ENCODE data around the gene SLIT3. TPM values are rescaled to one million over a fixed set of nuclear protein-coding genes. Genes with fewer than 3 reads are reported as not detected.

Gene SLIT3
- total and polyA plus RNA-seq, 2 donors from 2014 or later: 14.5 to 54.1 TPM

DNA sequence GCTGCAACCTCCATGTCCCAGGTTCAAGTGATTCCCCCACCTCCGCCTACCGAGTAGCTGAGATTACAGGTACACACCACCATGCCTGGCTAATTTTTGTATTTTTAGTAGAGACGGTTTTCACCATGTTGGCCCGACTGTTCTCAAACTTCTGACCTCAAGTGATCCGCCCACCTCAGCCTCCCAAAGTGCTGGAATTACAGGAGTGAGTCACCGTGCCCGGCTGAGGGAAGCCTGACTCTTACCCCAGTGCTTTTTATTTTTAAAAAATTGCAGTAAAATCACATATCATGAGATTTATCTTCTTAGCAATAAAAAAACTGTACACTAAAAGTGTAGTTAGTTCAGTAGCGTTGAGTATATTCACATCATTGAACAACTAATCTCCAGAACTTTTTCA, 105.3 kb downstream of the SLIT3 start:
- Histone ChIP-seq H3K36me3 (ENCODE audit: control insufficient read depth in 2 of 3, insufficient read depth in 3 of 3, low read length in 3 of 3) (no peaks in the 10 kb centered on the region), H3K9me3 (ENCODE audit: control insufficient read depth in 2 of 3, insufficient read depth in 1 of 3, low read length in 3 of 3) (no peaks in the 10 kb centered on the region), H3K27me3 (ENCODE audit: control insufficient read depth, insufficient read depth, low read length) (no peaks in the 10 kb centered on the region), H3K4me3 (ENCODE audit: low read length in 3 of 3) (no peak overlapping the region), H3K9ac (ENCODE audit: low read length in 3 of 3) (no peak overlapping the region), H3K27ac (ENCODE audit: low read depth in 2 of 2, low read length in 2 of 2) (no peak overlapping the region), H3K4me1 (ENCODE audit: control insufficient read depth in 2 of 3, insufficient read depth in 2 of 3, low read depth in 1 of 3, low read length in 3 of 3) (no peaks in the 10 kb centered on the region)
- no peak for DNase-seq
- FAIRE-seq: no peak
- TF ChIP-seq, protein P1, sequence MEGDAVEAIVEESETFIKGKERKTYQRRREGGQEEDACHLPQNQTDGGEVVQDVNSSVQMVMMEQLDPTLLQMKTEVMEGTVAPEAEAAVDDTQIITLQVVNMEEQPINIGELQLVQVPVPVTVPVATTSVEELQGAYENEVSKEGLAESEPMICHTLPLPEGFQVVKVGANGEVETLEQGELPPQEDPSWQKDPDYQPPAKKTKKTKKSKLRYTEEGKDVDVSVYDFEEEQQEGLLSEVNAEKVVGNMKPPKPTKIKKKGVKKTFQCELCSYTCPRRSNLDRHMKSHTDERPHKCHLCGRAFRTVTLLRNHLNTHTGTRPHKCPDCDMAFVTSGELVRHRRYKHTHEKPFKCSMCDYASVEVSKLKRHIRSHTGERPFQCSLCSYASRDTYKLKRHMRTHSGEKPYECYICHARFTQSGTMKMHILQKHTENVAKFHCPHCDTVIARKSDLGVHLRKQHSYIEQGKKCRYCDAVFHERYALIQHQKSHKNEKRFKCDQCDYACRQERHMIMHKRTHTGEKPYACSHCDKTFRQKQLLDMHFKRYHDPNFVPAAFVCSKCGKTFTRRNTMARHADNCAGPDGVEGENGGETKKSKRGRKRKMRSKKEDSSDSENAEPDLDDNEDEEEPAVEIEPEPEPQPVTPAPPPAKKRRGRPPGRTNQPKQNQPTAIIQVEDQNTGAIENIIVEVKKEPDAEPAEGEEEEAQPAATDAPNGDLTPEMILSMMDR (IDR thresholded peaks at IDR 0.05; ENCODE audit: borderline replicate concordance, extremely low read depth, insufficient read depth): no peak
- intact Hi-C loops (cut with DNase I): no loop called here

DNA sequence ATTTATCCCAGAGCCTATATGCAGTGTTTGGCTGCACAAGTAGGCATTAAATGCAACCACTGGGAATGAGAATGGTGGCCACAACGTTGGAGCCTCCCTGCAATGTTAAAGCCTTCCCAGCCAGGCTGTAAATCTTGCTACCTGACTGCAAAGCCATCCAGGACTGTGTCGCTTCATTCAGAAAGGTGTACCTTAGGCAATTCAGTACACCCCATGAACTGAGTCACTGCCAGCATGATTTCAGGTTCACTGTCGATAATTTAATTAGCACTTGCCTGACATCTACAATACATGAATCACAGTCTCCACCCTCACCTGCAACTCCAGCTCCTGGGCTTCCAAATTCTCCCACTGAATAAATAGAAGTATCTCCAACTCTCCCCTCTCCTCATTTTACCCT, 108.4 kb downstream of the SLIT3 start:
- DNase-seq: no peak
- no peaks in the 10 kb centered on the region for H3K9me3 ChIP-seq (ENCODE audit: control insufficient read depth in 2 of 3, insufficient read depth in 1 of 3, low read length in 3 of 3)
- intact Hi-C loops (cut with DNase I): no loop called here
- no peaks in the 10 kb centered on the region for H3K27me3 ChIP-seq (ENCODE audit: control insufficient read depth, insufficient read depth, low read length)
- no peak overlapping the region for H3K27ac ChIP-seq (ENCODE audit: low read depth in 2 of 2, low read length in 2 of 2)
- H3K9ac ChIP-seq (ENCODE audit: low read length in 3 of 3): no peak overlapping the region
- no peaks in the 10 kb centered on the region for H3K36me3 ChIP-seq (ENCODE audit: control insufficient read depth in 2 of 3, insufficient read depth in 3 of 3, low read length in 3 of 3)
- no peaks in the 10 kb centered on the region for H3K4me1 ChIP-seq (ENCODE audit: control insufficient read depth in 2 of 3, insufficient read depth in 2 of 3, low read depth in 1 of 3, low read length in 3 of 3)
- FAIRE-seq: no peak
- H3K4me3 ChIP-seq (ENCODE audit: low read length in 3 of 3): no peak overlapping the region
- TF ChIP-seq, protein P1 (IDR thresholded peaks at IDR 0.05; ENCODE audit: borderline replicate concordance, extremely low read depth, insufficient read depth): no peak

DNA sequence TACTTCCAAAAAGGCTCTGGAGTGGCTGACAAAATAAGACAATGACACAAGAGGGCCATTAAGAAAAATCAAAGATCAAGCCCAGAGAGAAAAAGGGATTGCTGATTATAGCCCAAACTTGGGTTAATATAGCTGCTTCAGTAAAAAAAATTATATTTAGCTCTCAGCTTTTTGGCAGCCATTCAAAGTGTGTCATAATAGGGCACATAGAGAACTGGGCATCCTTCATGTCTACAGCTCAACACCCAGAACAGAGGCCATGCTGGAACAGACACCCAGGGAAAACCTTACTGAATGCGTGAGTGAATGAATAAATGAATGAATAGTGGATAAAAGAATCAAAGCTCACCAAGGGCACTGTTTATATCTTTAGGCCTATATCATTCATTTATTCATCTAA, 110.1 kb downstream of the SLIT3 start:
- Histone ChIP-seq H3K9ac (ENCODE audit: low read length in 3 of 3) (no peak overlapping the region), H3K9me3 (ENCODE audit: control insufficient read depth in 2 of 3, insufficient read depth in 1 of 3, low read length in 3 of 3) (no peaks in the 10 kb centered on the region), H3K4me1 (ENCODE audit: control insufficient read depth in 2 of 3, insufficient read depth in 2 of 3, low read depth in 1 of 3, low read length in 3 of 3) (no peaks in the 10 kb centered on the region), H3K4me3 (ENCODE audit: low read length in 3 of 3) (no peak overlapping the region), H3K27ac (ENCODE audit: low read depth in 2 of 2, low read length in 2 of 2) (no peak overlapping the region), H3K27me3 (ENCODE audit: control insufficient read depth, insufficient read depth, low read length) (no peaks in the 10 kb centered on the region), H3K36me3 (ENCODE audit: control insufficient read depth in 2 of 3, insufficient read depth in 3 of 3, low read length in 3 of 3) (no peaks in the 10 kb centered on the region)
- TF ChIP-seq, protein P1 (IDR thresholded peaks at IDR 0.05; ENCODE audit: borderline replicate concordance, extremely low read depth, insufficient read depth): no peak
- FAIRE-seq: no peak
- intact Hi-C loops (cut with DNase I): no loop called here
- DNase-seq: no peak

DNA sequence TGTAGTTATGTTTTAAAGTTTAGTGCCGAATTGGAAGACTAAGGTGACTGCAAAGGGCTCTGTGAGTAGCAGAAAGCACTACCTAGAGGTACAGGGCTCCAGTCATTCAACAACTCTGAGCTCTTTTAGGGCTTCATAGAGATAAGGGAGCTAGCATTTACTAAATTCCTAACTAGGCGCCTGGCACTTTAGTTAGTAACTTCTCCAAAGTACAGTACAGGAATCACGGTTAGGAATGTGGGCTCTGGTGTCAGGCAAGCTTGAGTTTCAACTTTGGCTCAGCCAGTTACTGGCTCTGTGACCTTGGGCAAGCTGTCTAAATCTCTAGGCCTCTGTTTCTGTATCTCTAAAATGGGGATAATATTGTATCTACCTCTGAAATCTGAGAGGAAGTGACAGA, 115.3 kb downstream of the SLIT3 start:
- TF ChIP-seq, protein P1 (IDR thresholded peaks at IDR 0.05; ENCODE audit: borderline replicate concordance, extremely low read depth, insufficient read depth): no peak
- H3K27me3 ChIP-seq (ENCODE audit: control insufficient read depth, insufficient read depth, low read length): no peaks in the 10 kb centered on the region
- no peak overlapping the region for H3K4me3 ChIP-seq (ENCODE audit: low read length in 3 of 3)
- intact Hi-C loops (cut with DNase I): no loop called here
- no peaks in the 10 kb centered on the region for H3K36me3 ChIP-seq (ENCODE audit: control insufficient read depth in 2 of 3, insufficient read depth in 3 of 3, low read length in 3 of 3)
- H3K9me3 ChIP-seq (ENCODE audit: control insufficient read depth in 2 of 3, insufficient read depth in 1 of 3, low read length in 3 of 3): no peaks in the 10 kb centered on the region
- H3K4me1 ChIP-seq (ENCODE audit: control insufficient read depth in 2 of 3, insufficient read depth in 2 of 3, low read depth in 1 of 3, low read length in 3 of 3): no peaks in the 10 kb centered on the region
- FAIRE-seq (no peak), DNase-seq (no peak)
- H3K9ac ChIP-seq (ENCODE audit: low read length in 3 of 3): no peak overlapping the region
- H3K27ac ChIP-seq (ENCODE audit: low read depth in 2 of 2, low read length in 2 of 2): no peak overlapping the region
